GM10248 (cell line): ENCODE data around the gene FNDC3B.

Experiments used
- CTCF ChIA-PET: fragments of 300-600 bp; sonication (Branson Sonifier 250); formaldehyde crosslinking; extraction: SDS; loops from one replicate; lab custom pipeline; 2021; ENCODE audit warnings: antibody characterized with exemption; lab: Yijun Ruan, JAX
- POLR2A ChIA-PET: fragments of 350-650 bp; sonication (Branson Sonifier 250); formaldehyde crosslinking; extraction: SDS; loops from one replicate; lab custom pipeline; 2020; ENCODE audit warnings: antibody characterized with exemption; lab: Yijun Ruan, JAX
- DNase-seq: peaks from one replicate; pipeline ENCODE4 v3.0.0; 2012; ENCODE audit errors: extremely low spot score
- TF ChIP-seq, protein P1 (sequence below): IDR thresholded peaks from 2 replicates; pipeline ENCODE4 v1.5.1; 2012; ENCODE audit warnings: mild to moderate bottlenecking, low read depth; ENCODE audit errors: extremely low read depth, missing control alignments, control extremely low read depth

The FNDC3B gene

DNA sequence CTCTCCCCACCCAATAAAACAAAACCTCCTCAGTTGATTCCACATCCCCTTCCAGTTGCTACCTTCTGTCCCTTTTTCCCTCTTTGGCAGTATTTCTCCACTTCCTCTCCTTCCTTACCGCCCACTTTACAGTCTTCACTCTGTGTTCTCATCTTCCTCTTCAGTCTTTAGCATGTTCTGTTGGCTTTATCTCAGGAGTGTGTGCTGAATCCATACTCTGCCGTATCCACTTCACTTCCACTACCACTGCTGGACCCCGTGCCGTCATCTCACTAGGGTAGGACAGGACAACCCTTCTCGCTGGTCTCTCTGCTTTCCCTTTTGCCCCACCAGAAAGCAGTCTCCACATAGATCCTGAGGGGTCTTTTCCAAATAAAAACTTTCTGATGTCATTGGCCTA lies 74.3 kb downstream of the FNDC3B start:
- TF ChIP-seq, protein P1, sequence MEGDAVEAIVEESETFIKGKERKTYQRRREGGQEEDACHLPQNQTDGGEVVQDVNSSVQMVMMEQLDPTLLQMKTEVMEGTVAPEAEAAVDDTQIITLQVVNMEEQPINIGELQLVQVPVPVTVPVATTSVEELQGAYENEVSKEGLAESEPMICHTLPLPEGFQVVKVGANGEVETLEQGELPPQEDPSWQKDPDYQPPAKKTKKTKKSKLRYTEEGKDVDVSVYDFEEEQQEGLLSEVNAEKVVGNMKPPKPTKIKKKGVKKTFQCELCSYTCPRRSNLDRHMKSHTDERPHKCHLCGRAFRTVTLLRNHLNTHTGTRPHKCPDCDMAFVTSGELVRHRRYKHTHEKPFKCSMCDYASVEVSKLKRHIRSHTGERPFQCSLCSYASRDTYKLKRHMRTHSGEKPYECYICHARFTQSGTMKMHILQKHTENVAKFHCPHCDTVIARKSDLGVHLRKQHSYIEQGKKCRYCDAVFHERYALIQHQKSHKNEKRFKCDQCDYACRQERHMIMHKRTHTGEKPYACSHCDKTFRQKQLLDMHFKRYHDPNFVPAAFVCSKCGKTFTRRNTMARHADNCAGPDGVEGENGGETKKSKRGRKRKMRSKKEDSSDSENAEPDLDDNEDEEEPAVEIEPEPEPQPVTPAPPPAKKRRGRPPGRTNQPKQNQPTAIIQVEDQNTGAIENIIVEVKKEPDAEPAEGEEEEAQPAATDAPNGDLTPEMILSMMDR = no peak
- ChIA-PET POLR2A (no interaction called here), CTCF (interaction anchor here (1.0 kb wide), 1 partner anchor 11 kb away, joined by 3 read pairs; no protein-coding TSS in a partner anchor)
- DNase-seq = no peak

DNA sequence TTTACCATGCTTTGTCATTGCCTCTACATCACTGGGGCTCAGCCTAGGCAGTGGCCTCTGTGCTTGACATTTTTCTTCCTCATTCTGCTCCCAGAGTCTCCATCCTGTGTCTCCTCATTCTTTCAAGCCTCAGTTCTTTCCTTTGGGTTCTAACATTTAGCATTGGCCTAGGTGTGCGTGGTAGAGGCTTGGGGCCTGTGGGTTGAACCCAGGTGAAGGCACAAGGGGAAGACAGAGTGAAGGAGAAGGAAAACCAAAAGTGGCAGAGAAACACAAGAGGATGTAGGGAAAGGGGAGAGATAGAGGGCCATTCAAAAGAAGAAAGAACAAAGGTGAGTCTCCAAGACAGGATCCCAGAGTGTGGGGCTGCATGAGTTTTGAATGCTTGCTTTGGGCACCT lies 75.7 kb downstream of the FNDC3B start:
- ChIA-PET CTCF (interaction anchor here (0.9 to 1.6 kb wide), 3 partner anchors 9 to 14 kb away, joined by 4 to 5 read pairs (median 4); no protein-coding TSS in a partner anchor), POLR2A (no interaction called here)
- TF ChIP-seq, protein P1 = no peak
- DNase-seq = no peak

DNA sequence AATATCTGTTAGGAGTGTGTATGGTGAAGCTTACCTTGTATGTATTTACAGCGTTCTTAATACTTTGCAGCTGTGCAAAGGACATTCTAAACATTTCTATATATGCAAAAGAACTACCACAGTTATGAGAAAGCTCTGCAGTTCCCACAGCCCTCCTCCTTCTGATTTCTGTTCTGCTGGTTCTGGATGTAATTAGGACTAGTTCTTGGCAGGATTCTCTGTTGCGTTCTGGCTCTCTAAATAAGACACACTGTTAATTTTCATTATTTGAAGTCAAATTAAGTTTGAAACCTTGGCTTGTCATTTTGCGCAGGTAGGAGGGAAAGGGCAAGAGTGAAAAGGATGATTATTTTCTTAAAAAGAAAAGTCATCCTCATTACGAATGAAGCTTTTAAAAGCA lies 76.4 kb downstream of the FNDC3B start:
- TF ChIP-seq, protein P1 = no peak
- no peak for DNase-seq
- ChIA-PET POLR2A (no interaction called here), CTCF (interaction anchor here (1.4 to 1.9 kb wide), 3 partner anchors 13 to 16 kb away, joined by 4 to 5 read pairs (median 5); no protein-coding TSS in a partner anchor)

DNA sequence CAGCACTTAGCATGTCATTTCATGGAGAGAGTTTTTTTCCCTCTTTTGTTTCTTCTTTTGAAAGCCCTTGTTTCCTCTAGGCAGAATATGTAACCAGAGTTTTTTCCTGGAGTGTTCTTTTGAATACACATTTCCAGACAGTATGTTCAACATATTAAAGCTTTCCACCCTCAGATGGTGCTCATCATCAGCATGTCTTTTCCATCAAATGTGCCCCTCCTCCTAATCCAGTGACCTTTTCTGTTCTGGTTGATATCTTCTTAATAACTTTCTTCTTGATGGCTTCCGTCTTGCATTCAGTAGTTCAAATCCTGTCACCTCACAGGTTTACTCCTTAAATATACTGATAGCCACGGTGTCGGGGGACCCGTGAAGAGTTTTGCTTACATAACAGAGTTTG lies 78.6 kb downstream of the FNDC3B start:
- TF ChIP-seq, protein P1 = no peak
- CTCF ChIA-PET = interaction anchor here (1.1 kb wide), 2 partner anchors 10 to 16 kb away, joined by 3 to 4 read pairs; no protein-coding TSS in a partner anchor
- no peak for DNase-seq
- POLR2A ChIA-PET = no interaction called here

DNA sequence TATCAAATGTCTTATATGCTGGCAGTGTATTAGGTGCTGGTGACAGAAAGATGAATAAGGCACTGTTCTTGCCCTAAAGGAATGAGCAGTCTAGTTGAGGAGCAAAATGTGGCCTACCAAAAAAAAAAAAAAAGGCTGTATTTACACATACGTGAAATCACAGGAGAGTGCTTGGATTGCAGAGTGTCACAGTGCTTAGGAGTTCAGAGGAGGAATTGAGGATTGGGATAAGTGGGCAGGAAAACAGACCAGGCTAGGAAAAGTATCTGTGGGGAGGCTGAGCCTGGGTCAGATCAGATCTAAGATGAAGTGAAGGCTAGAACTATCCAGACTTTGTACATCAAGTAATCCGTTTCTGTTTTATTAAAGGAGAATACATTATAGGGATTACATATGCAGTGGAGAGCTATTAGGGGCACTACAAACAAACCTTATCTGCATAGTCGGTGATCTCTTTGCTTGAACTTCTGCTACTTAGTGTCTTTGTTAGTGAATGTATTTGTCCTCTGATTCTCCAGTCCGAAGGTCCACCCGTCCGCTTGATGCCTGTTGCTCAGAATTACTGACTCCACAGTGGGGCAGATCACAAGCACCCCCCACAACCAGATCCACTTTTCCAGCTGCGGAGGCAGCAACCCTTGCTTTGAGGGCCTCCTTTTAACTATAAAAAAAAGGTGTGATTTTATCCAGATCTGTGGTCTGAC lies 80.0 kb downstream of the FNDC3B start:
- ChIA-PET POLR2A (no interaction called here), CTCF (no interaction called here)
- DNase-seq = no peak
- TF ChIP-seq, protein P1 = no peak

DNA sequence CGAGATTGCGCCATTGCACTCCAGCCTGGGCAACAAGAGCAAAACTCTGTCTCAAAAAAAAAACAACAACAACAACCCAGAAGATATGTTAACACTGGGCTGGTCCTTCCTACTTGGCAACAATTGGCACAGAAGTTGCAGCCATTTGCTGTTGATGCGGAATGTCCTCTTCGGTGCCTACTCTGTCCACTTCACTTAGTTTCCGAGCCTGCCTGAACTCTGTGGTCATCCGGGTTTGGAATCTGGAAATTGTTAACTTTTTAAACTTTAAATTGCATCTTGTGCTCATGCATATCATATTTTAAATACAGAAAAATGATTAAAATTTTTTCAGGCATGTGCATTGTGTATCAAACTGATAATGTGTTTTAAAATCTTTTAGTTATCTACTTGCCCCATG lies 81.5 kb downstream of the FNDC3B start:
- ChIA-PET CTCF (no interaction called here), POLR2A (no interaction called here)
- DNase-seq = no peak
- TF ChIP-seq, protein P1 = no peak
